Trophoblast cell (in vitro differentiated cells and primary cell): ENCODE data around the gene SLC35G6.
"Not testable (repeated sequence)": the region's sequence is repeated elsewhere in the genome, so short reads cannot be mapped to it uniquely, and the experiment has no call there.

Source experiments
- DNase-seq, 2 donors: peaks; one replicate each; pipeline ENCODE4 v3.0.0-alpha.2; 2016
- H2AFZ ChIP-seq: 2 replicates; pipeline ENCODE4 v1.6.1; 2013; ENCODE audit warnings: low read length, moderate library complexity, mild to moderate bottlenecking; ENCODE audit not compliant: insufficient read depth, poor library complexity
- H2AK5ac ChIP-seq: 2 replicates; pipeline ENCODE4 v1.6.1; 2013; ENCODE audit warnings: mild to moderate bottlenecking, low read length
- H2BK120ac ChIP-seq: 2 replicates; pipeline ENCODE4 v1.6.1; 2013; ENCODE audit warnings: low read length, mild to moderate bottlenecking, moderate library complexity; ENCODE audit not compliant: insufficient read depth, poor library complexity
- H2BK12ac ChIP-seq: 2 replicates; pipeline ENCODE4 v1.6.1; 2013; ENCODE audit warnings: mild to moderate bottlenecking, low read length, moderate library complexity
- H2BK5ac ChIP-seq: 2 replicates; pipeline ENCODE4 v1.6.1; 2013; ENCODE audit warnings: low read length, low read depth, moderate library complexity, mild to moderate bottlenecking; ENCODE audit not compliant: poor library complexity
- H3K14ac ChIP-seq: 2 replicates; pipeline ENCODE4 v1.6.1; 2013; ENCODE audit warnings: mild to moderate bottlenecking, low read length
- H3K18ac ChIP-seq: 2 replicates; pipeline ENCODE4 v1.6.1; 2013; ENCODE audit warnings: mild to moderate bottlenecking, low read length
- H3K23ac ChIP-seq: 2 replicates; pipeline ENCODE4 v1.6.1; 2013; ENCODE audit warnings: low read length
- H3K27ac ChIP-seq: 2 replicates; pipeline ENCODE4 v1.5.1; 2013; ENCODE audit warnings: low read depth, mild to moderate bottlenecking, inconsistent platforms, low read length, moderate library complexity
- H3K27me3 ChIP-seq: 2 replicates; pipeline ENCODE4 v1.6.1; 2013; ENCODE audit warnings: inconsistent platforms, mild to moderate bottlenecking, low read length, moderate library complexity; ENCODE audit not compliant: insufficient read depth
- H3K36me3 ChIP-seq, 2 experiments: 1 replicate in 1 of 2; 2 replicates in 1 of 2; pipeline ENCODE4 v1.6.1; 2013; ENCODE audit warnings: low read length in 2 of 2, mild to moderate bottlenecking in 2 of 2, moderate library complexity in 1 of 2; ENCODE audit not compliant: insufficient read depth in 2 of 2, control insufficient read depth in 1 of 2
- H3K4ac ChIP-seq: 2 replicates; pipeline ENCODE4 v1.6.1; 2013; ENCODE audit warnings: low read depth, mild to moderate bottlenecking, low read length, moderate library complexity
- H3K4me1 ChIP-seq, 2 experiments: 1 replicate in 1 of 2; 2 replicates in 1 of 2; pipeline ENCODE4 v1.6.1; 2013; ENCODE audit warnings: low read length in 2 of 2, mild to moderate bottlenecking in 2 of 2, moderate library complexity in 1 of 2; ENCODE audit not compliant: insufficient read depth in 2 of 2, control insufficient read depth in 1 of 2
- H3K4me2 ChIP-seq: 2 replicates; pipeline ENCODE4 v1.6.1; 2013; ENCODE audit warnings: inconsistent platforms, mild to moderate bottlenecking, low read length, moderate library complexity
- H3K4me3 ChIP-seq: 2 replicates; pipeline ENCODE4 v1.5.1; 2013; ENCODE audit warnings: mild to moderate bottlenecking, low read depth, low read length, inconsistent platforms
- H3K79me1 ChIP-seq: one replicate; pipeline ENCODE4 v1.6.1; 2013; ENCODE audit warnings: low read length
- H3K79me2 ChIP-seq: 2 replicates; pipeline ENCODE4 v1.6.1; 2013; ENCODE audit warnings: low read length, mild to moderate bottlenecking; ENCODE audit not compliant: control insufficient read depth, insufficient read depth, poor library complexity
- H3K9ac ChIP-seq: 2 replicates; pipeline ENCODE4 v1.6.1; 2013; ENCODE audit warnings: mild to moderate bottlenecking, low read length
- H3K9me3 ChIP-seq: 2 replicates; pipeline ENCODE4 v1.6.1; 2013; ENCODE audit warnings: low read depth, mild to moderate bottlenecking, control low read depth, inconsistent platforms, low read length; ENCODE audit not compliant: insufficient read depth
- H4K12ac ChIP-seq: 2 replicates; pipeline ENCODE4 v1.6.1; 2013; ENCODE audit warnings: low read depth, mild to moderate bottlenecking, low read length, moderate library complexity
- H4K8ac ChIP-seq: 2 replicates; pipeline ENCODE4 v1.6.1; 2013; ENCODE audit warnings: low read depth, mild to moderate bottlenecking, low read length, moderate library complexity
- H4K91ac ChIP-seq: one replicate; pipeline ENCODE4 v1.6.1; 2013; ENCODE audit warnings: low read depth, mild to moderate bottlenecking, low read length, moderate library complexity
- WGBS: extraction: QIAGEN DNeasy Blood & Tissue Kit; methylation state at CpG from one replicate; pipeline ENCODE4 v1.1.7; 2013; ENCODE audit warnings: missing lambda C conversion rate; ENCODE audit not compliant: insufficient read length, insufficient coverage; ENCODE audit errors: extremely low coverage; 5-methylcytosine and 5-hydroxymethylcytosine counted together

The SLC35G6 gene

DNA sequence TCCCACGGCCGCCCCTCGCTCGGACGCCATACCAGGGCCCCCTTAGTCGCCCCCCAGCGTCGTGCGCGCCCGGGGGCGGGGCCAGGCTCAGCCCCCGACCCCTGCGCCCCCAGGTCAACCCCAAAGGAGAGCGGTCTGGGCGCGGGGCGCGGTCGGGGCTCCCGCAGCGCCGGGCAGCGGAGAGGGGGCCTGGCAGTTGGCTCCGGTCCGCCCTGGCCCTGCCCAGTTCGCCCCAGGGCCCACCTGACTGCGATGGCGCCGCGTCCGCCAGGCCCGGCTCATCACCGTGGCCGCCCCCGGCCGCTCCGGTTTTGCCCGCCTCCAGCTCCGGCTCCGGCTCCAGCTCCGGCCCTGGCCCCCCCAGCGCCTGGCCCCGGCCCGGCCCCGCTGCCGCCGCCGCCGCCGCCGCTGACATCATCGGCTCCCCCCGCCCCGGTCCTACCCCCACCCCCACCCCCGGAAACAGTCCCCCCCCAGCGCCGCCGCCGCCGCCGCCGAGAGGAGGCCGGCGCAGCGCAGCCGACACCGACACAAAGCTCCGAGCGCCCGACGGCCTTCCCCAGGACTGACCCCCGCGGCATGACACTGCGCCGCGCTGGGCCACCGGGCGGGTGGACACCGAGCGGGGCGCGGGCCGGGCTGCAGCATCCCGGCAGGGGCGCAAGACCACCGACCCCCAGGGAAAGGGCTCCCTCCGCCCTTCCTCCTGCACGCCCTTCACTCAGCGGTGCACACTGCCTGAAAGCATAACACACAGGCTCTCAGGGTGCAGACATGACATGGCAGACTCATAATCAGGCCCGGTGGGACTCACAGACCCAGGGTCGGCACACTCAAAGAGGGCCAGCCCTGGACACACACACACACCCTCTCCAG is 1.8 kb upstream of the SLC35G6 start, which contains the start of gene ZBTB4:
ZBTB4 (minus strand) TSS at position 419 of the 876 bp plus-strand sequence. CDS start 12,830 bp downstream, outside the sequence.
- Histone ChIP-seq H4K91ac (peak within 1 kb of the TSS; percentile 99), H3K14ac (peak within 1 kb of the TSS; percentile 96), H3K27me3 (no peaks in the 10 kb centered on the region), H3K9ac (peak within 1 kb of the TSS; percentile 91), H4K12ac (peak within 1 kb of the TSS; percentile 98), H2BK12ac (peak within 1 kb of the TSS; percentile 67), H3K4me2 (peak within 1 kb of the TSS; percentile 65), H3K36me3 (no peaks in the 10 kb centered on the region), H2AFZ (peak within 1 kb of the TSS; percentile 99), H2BK120ac (peak within 1 kb of the TSS; percentile 96), H2BK5ac (peak within 1 kb of the TSS; percentile 89), H3K4ac (peak within 1 kb of the TSS; percentile 99), H3K9me3 (no peaks in the 10 kb centered on the region), H3K27ac (peak within 1 kb of the TSS; percentile 93), H3K4me1 (peaks cover 39 to 44% of the 10 kb centered on the region in 2 experiments), H2AK5ac (peak within 1 kb of the TSS; percentile 77), H3K18ac (peak within 1 kb of the TSS; percentile 96), H3K23ac (no peak within 1 kb of the TSS), H3K4me3 (peak within 1 kb of the TSS; percentile 89), H4K8ac (peak within 1 kb of the TSS; percentile 93), H3K79me2 (peaks cover 22% of the 10 kb centered on the region), H3K79me1 (peaks cover 29% of the 10 kb centered on the region)
- WGBS = no CpG with 5 or more reads among the region's 92 CpGs
- peak; percentile 5 to 42 for DNase-seq

DNA sequence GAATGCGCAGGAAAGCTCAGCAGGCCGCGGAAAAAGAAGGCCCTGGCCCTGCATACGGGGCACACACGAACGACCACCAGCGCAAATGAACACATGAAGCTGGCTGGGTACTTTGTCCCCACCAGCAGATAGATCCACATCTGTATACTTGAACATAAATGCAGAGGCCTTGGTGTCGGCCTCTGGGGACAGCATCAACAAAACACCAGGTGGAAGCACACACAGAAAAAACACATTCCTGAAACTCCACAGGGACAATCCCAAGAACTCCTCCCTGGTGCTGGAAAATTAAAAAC is 1.2 kb upstream of the SLC35G6 start:
- Histone ChIP-seq H2BK5ac (peak overlapping the region; percentile 55), H3K79me1 (peaks cover 32% of the 10 kb centered on the region), H3K23ac (no peak overlapping the region), H3K9ac (peak overlapping the region; percentile 2), H3K4me1 (peaks cover 39 to 42% of the 10 kb centered on the region in 2 experiments), H2AFZ (peak overlapping the region; percentile 99), H2AK5ac (peak overlapping the region; percentile 31), H3K79me2 (peaks cover 25% of the 10 kb centered on the region), H3K14ac (peak overlapping the region; percentile 83), H4K8ac (peak overlapping the region; percentile 83), H3K4me3 (peak overlapping the region; percentile 83), H3K9me3 (no peaks in the 10 kb centered on the region), H3K4ac (peak overlapping the region; percentile 99), H2BK12ac (peak overlapping the region; percentile 42), H4K12ac (peak overlapping the region; percentile 98), H4K91ac (peak overlapping the region; percentile 71), H3K27me3 (no peaks in the 10 kb centered on the region), H2BK120ac (peak overlapping the region; percentile 96), H3K27ac (peak overlapping the region; percentile 92), H3K18ac (peak overlapping the region; percentile 96), H3K4me2 (peak overlapping the region; percentile 65), H3K36me3 (no peaks in the 10 kb centered on the region)
- WGBS = no CpG with 5 or more reads among the region's 8 CpGs
- DNase-seq = peak; percentile 5 to 43

DNA sequence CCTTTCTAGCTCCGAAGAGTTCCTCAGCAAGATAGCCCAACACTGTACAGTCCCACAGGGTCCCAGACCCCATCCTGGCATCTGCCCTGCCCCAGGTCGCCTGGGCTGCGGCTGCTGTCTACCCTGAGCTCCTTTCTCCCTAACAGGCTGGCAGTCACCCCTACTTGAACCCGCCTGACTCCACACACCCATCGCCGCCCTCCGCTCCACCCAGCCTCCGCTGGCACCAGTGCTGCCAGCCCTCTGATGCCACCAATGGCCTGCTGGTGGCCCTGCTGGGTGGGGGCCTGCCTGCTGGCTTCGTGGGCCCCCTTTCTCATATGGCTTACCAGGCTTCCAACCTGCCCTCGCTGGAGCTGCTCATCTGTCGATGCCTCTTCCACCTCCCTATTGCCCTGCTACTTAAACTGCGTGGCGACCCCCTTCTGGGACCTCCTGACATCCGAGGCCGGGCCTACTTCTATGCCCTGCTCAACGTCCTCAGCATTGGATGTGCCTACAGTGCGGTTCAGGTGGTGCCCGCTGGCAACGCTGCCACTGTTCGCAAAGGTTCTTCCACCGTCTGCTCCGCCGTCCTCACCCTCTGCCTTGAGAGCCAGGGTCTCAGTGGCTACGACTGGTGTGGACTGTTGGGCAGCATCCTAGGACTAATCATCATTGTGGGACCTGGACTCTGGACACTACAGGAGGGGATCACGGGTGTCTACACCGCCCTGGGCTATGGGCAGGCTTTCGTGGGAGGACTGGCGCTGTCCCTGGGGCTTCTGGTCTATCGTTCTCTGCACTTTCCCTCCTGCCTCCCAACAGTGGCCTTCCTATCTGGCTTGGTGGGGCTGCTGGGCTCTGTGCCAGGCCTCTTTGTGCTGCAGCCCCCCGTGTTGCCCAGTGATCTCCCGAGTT is 846 bp downstream of the SLC35G6 start:
- H4K8ac ChIP-seq, H3K27ac ChIP-seq, H3K27me3 ChIP-seq, H3K14ac ChIP-seq, H3K23ac ChIP-seq, H3K9ac ChIP-seq, DNase-seq, H3K4ac ChIP-seq, H3K36me3 ChIP-seq, H4K12ac ChIP-seq, H2BK5ac ChIP-seq, H2BK120ac ChIP-seq, H2AFZ ChIP-seq, H2AK5ac ChIP-seq, H3K4me2 ChIP-seq, H3K4me3 ChIP-seq, H3K18ac ChIP-seq, H3K9me3 ChIP-seq, H2BK12ac ChIP-seq: not testable (repeated sequence)
- peaks cover 32% of the 10 kb centered on the region for H3K79me1 ChIP-seq
- H3K4me1 ChIP-seq = peaks cover 33 to 35% of the 10 kb centered on the region in 2 experiments
- peak overlapping the region; percentile 96 for H4K91ac ChIP-seq
- H3K79me2 ChIP-seq = peaks cover 32% of the 10 kb centered on the region
- no CpG with 5 or more reads among the region's 31 CpGs for WGBS

DNA sequence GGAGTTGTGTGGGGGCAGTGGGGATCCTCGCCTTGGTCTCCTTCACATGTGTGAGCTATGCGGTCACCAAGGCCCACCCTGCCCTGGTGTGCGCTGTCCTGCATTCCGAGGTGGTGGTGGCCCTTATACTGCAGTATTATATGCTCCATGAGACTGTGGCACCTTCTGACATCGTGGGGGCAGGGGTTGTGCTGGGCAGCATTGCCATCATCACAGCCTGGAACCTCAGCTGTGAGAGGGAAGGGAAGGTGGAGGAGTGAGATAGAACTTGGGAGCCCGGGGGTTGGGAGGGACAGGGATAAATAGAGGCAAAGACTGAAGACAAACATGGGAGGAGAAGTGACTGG is 1.5 kb downstream of the SLC35G6 start:
- not testable (repeated sequence) for H3K36me3 ChIP-seq, H3K23ac ChIP-seq, H3K27ac ChIP-seq, H3K9ac ChIP-seq, H3K4me3 ChIP-seq, H3K4ac ChIP-seq, H2BK120ac ChIP-seq, H3K4me2 ChIP-seq, DNase-seq, H3K27me3 ChIP-seq, H2AFZ ChIP-seq, H3K9me3 ChIP-seq, H2BK5ac ChIP-seq, H2BK12ac ChIP-seq, H4K12ac ChIP-seq
- peak overlapping the region; percentile 96 for H4K91ac ChIP-seq
- H3K18ac ChIP-seq = peak overlapping the region; percentile 99
- no CpG with 5 or more reads among the region's 6 CpGs for WGBS
- peaks cover 32% of the 10 kb centered on the region for H3K79me2 ChIP-seq
- peaks cover 31% of the 10 kb centered on the region for H3K79me1 ChIP-seq
- peaks cover 27 to 29% of the 10 kb centered on the region in 2 experiments for H3K4me1 ChIP-seq
- H3K14ac ChIP-seq = peak overlapping the region; percentile 5
- H4K8ac ChIP-seq = peak overlapping the region; percentile 98
- peak overlapping the region; percentile 97 for H2AK5ac ChIP-seq
